Measurements from ENCODE around the gene HRCT1.
A peak's percentile ranks its signal among the peaks of the same experiment; 100 is the strongest.
"Not testable (repeated sequence)": the region's sequence is repeated elsewhere in the genome, so short reads cannot be mapped to it uniquely, and the experiment has no call there.

HRCT1 gene

DNA sequence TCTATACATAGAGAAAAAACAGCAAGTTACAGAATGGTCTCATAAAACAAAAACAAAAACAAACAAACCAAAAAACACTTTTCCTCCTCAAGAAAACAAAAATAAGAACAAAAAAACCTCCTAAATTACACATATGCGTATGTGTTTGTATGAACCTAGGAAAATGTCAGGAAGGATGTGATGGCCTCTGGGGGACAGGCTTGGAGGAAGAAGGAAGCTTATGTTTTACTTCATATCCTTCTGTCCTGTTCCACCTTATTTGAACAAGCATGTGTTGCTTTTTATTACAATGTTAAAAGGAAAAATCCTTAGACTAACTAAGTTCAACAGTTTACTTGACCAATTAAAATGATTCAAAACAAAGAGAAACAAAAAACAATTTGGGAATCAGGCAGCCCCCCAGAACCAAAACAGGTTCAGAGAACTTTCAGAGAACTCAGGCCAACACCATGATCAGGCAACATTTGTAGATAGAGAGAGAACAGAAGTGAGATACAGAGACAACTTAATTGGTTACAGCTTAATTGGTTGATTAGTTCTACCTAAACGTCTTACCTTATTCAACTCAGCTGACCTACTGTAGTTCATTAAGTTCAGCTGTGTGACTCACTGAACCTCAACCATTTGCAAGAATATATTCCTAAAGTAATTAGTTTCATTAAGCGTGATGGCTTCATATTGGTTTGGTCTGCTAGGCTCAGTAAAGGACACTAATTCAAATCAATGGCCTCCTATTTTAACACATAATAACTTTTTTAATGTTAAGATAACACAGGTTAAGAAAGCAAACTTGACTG is 13.4 kb downstream of the HRCT1 start:
- DNase-seq, result no peak

DNA sequence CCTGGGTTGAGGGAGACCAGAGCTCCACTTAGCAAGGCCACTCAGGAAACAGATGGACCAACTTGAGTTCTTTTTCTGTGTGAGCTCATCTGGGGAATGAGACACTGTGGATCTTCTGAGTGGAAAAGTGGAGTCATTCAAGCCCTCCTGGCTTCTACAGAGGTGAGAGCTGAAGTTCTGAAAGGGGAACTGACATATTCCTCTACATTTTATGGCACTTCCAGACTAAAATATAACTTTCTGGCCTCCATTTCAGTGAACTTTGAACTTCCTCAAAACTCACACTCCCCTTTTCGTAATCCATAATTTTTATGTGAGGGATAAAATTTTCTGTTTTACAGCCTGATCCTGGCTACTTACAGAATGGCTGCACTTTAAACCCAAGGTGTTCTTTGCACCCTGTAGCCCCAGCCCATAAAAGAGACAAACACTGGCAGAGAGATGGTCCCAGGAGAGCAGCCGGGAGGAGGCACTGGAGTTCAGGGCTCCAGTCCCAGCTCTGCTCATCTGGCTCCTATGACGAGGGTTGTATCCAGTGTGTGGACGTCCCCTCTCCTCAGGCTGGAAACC is 14.1 kb downstream of the HRCT1 start:
- DNase-seq, result no peak

DNA sequence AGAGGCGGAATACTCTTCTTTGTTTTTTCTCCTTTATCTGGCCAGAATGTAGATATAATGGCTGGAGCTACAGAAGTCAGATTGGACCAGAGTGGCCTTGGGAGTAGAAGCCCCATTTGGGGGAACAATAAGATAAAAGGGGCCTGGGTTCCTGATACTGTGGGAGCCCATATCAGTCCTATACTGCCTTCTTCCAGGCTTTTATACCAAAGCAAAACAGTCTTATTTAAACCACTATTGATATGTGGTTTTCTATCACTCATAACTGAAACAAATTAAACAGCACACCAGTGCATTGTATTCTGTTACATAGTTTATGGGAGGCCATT is 17.6 kb downstream of the HRCT1 start:
- DNase-seq, result no peak

DNA sequence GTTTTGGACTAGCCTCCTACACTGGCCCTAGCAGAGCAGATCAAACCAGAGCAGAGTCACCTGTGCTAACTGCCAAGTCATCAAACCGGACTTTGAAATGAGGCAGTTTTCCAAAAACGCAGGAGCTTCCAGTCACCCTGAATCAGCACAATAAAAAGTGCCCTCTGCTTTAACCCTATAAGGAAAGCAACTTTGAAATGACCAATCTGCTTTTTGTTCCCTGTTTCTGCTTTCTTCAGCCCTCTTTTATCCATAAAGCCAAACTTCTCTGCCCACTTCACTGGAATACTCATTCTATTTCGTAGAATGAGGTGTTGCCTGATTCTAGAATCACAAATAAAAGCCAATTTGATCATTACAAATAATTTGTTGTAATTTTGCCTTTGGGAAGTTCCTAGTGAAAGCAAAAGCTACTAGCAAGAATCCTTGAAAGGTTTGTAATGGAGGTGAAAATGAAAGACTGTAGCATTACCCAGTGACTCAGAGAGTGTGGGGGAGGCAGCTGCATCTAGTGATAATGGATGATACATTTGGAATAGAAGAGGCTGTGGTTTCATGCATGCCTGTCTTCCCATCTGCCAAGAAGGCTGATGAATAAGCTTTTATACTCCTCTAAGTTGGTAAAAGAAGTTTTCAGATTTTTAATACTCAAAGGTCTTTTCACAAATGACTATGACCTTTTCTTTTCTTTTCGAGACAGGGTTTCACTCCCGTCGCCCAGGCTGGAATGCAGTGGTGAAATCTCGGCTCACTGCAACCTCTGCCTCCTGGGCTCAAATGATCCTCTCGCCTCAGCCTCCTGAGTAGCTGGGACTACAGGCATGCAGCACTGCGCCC is 18.1 kb downstream of the HRCT1 start:
- peak; percentile 54 to 58 for DNase-seq

DNA sequence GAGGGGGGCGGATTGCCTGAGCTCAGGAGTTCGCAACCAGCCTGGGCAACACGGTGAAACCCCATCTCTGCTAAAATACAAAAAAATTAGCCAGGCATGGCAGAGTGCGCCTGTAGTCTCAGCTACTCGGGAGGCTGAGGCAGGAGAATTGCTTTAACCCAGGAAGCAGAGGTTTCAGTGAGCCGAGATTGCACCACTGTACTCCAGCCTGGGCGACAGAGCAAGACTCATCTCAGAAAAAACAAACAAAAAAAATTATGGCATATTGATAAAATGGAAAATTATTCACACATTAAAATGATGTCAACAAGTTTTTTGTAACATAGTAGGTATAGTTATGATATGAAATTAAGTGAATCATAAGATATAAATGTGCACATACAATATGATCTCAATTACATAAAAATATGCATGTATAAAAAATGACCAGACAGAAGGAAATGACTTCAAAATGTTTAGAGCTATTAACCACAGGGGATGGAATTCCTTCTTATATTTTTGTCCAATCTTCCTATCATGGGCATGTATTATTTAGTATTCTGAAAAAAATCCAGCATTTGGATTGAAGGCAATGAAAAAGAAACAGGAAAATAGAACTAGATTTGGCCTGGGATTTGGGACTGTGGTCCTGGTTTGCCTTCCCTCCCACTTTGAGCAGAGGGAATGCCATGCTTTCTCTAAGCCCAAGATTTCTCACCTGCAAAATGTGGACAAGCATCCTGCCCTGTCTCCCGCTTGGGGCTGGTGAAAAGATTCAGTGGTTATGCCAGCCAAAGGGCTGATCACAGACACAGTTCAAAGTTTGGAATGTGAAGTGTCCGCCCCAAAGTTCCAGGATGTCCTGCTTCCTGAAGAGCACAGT is 22.8 kb downstream of the HRCT1 start:
- no peak for DNase-seq

DNA sequence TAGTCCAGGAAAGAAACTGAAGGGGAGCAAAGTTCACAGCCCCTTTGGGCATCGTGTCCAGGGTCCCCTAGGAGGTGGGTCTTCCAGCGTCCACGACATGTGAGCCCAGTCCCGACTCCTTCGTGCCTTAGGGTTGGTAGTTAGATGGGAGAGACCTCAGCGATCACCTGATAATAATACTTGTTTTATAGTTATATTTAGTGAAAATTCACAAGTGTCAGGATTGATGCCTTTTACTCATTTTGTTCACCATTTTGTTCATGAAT is 23.4 kb downstream of the HRCT1 start:
- no peak for DNase-seq

DNA sequence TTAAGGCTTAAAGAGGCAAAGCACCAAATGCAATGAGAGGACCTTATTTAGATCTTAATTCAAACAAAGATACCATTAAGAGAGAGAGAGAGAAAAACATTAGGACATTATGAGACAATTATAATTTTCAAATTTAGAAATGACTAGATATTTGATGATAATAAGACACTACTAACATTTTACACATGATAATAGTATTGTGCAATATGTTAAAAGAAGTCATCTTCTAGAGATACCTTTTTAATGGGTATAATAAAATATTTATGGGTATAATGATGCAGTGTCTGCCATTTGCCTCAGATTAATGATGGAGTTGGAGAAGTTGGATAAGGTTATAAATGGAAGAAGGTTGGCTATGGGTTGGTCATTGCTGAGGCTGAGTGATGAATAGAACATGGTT is 24.5 kb downstream of the HRCT1 start:
- DNase-seq, result no peak

DNA sequence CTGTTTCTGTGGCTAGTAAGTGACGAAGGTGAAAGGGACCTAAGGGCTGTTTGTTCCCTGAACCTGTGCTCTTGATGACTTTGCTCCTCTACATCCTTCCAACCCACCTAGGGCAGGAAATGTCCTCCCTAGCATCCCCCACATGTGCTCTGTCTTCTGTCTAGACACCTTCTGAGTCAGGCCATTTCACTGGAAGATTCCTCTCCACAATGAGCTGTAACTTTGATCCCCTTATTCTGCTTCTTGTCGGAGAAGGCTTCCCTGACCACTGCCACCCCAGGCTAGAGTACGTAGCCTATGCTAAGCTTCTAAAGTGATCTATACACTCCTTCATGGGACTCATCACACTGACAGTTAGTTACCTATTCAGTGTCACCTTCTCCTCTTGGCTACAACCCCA is 25.0 kb downstream of the HRCT1 start:
- no peak for DNase-seq

DNA sequence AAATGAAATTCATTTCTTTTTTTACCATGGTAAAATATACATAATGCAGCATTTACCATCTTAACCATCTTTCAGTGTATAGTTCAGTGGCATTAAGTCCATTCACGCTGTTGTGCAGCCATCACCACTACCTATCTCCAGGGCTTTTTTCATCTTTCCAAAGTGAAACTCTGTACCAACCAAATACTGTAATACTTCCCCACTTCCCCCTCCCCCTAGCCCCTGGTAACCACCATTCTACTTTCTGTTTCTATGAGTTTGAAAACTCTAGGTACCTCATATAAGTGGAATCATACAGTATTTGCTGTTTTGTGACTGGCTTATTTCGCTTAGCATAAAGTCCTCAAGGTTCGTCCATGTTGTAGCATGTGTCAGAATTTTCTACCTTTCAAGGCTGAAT is 26.7 kb downstream of the HRCT1 start:
- no peak for DNase-seq

DNA sequence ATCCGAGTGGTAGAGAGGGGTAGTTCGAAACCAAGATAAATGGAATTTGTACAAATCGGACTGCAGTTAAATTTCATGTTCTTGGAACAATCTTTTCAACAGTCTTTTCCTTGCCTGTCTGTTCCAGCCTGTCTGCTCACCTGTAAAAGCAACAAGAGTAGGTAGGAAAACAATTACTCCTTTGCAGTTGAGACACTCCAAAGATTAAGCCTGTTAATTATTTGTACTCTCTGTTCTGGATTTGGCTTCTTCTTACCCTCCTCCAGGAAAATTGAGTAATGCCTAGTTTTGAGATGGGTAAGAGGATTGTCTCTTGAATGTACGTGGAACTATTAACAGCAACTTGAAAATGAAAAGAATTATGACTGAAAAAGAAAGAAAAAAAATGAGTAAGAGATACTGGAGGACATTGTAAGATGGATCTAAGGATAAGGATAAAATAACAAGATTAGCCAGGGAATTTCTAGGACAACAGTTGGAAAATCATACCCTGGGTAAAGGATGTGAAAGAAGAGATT is 27.6 kb downstream of the HRCT1 start:
- DNase-seq, result no peak

DNA sequence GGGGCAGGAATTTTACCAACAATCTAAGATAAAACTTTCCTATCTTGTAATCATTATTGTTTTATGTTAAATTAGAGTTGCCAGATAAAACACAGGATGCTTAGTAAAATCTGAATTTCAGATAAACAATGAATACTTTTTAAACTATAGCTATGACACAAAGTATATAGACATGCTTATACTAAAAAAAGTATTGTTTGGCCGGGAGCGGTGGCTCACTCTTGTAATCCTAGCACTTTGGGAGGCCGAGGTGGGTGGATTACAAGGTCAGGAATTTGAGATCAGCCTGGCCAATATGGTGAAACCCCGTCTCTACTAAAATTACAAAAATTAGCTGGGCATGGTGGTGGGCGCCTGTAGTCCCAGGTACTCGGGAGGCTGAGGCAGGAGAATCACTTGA is 28.1 kb downstream of the HRCT1 start:
- DNase-seq, result not testable (repeated sequence)

DNA sequence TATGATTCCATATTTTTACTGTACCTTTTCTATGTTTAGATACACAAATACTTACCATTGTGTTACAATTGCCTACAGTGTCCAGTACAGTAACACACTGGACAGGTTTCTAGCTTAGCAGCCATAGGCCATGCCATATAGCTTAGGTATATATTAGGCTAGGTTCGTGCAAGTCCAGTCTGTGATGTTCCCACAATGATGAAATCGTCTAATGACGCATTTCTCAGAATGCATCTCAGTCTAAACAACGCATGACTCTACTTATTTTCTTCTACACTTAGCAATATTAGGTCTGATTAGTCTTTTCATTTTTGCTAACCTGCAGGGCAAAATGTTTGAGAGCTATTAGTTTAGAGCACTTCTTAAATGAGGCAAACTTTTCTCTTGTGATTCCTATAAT is 29.3 kb downstream of the HRCT1 start:
- no peak for DNase-seq

DNA sequence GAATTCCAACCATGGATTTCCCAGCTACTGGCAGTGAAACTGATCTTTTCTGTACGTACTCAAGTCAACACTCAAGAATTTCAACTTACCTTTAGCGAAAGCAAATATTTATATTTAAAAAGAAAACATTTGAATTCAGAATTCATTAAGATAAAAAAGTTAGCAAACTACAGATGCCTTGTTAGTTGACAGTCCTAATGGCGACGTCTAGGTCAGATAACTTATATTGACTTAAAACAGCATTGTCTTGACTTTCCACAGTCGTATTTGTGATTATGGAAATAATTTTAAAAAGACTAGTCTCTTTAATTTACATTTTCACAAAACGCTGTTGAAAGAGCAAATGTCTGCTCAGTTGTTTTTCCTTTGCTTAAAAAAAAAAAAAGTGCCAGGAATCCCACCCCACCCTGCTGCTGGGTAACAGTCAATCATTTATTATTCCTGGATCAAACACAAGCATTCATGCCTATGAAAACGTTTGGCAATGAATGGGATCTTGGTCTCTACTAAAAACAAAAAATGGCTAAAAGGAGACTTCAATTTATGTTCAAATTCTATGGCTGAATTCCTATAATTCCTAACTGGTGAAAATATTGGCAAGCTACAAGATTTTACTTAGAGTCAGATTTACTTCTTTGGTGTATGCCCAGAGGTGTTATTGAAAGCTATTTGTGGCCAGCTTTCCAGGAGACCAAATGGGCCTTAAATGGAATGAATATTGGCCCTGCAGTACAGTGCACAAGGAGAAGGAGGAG is 29.9 kb downstream of the HRCT1 start:
- no peak for DNase-seq

DNA sequence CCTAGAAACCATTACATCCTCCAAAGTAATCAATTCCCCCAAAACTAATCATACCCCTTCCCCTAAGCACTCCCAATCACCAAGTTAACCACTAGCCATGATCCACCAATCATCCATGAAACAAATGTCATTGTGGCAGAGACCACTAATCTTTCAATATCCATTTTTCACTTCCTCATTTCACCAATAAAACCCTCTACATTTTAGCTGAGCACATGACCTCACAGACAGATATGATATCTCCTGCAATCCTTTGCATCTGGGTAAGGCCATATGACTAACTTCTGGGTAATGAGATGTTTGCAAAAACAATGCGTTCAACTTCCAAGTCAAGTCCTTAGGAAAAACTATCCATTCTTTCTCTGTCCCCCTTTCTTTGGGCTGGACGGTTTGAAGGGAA is 31.2 kb downstream of the HRCT1 start:
- no peak for DNase-seq

DNA sequence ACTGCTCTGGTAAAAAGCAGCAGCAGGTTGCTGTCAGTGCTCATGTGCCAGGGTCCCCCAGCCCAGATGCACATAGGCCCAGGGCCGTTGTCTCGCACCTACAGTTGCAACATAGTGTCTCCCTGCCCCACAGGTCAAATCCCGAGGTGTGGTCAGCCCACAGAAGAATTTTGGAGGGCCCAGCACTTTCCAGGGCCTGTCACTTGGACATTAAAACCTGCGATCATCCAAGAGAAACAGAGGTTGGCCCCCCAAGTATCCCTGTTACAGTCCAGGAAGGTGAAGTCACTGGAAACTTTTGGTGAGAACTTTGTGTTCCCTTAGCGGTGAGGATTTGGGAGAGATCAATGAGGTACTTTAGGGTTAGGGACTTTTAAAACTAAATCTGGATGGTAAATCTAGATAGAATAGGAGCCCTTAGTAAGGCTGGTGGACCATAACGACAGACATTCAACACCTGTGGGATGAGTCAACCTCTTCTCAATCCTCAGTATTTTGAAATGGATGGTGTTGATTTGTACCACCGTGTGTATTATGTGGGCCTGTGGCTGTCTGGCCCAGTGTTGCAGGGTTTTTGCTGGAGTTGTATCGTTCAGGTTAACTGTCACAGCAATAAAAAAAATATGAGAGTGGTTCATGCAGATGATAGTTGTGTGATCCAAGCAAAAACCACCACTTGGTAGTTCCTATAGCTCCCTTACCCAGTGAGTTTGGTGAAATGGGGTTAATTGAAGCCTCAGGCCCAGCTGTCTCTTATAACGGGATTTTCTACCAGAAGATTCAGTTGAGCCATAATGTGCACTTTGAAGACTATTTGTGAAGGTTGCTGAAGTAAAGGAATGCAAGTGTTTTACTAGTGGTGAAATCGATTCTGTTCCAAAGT is 32.7 kb downstream of the HRCT1 start:
- DNase-seq, result no peak

DNA sequence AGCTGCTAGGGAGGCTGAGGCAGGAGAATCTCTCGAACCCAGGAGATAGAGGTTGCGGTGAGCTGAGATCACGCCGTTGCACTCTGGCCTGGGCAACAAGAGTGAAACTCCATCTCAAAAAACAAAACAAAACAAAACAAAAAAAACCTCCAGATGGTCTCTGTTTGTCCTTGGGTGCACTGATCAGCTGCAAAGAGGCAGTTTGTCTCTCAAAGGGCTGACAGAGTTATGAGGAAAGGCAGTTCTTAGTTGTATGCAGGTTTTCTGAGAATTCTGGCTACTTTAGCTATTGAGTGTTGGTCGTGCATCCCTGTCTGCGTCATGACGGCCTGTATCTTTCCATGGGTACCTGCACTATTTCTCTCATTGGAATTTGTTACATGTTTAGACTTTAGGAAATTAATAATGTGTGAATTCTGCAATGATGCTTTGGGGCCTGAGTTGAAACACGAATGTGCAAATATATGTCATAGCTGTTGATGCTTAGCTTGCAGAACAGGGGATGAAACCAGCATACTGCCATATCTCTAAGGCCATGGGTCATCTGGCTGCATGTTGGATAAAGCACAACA is 33.8 kb downstream of the HRCT1 start:
- no peak for DNase-seq

DNA sequence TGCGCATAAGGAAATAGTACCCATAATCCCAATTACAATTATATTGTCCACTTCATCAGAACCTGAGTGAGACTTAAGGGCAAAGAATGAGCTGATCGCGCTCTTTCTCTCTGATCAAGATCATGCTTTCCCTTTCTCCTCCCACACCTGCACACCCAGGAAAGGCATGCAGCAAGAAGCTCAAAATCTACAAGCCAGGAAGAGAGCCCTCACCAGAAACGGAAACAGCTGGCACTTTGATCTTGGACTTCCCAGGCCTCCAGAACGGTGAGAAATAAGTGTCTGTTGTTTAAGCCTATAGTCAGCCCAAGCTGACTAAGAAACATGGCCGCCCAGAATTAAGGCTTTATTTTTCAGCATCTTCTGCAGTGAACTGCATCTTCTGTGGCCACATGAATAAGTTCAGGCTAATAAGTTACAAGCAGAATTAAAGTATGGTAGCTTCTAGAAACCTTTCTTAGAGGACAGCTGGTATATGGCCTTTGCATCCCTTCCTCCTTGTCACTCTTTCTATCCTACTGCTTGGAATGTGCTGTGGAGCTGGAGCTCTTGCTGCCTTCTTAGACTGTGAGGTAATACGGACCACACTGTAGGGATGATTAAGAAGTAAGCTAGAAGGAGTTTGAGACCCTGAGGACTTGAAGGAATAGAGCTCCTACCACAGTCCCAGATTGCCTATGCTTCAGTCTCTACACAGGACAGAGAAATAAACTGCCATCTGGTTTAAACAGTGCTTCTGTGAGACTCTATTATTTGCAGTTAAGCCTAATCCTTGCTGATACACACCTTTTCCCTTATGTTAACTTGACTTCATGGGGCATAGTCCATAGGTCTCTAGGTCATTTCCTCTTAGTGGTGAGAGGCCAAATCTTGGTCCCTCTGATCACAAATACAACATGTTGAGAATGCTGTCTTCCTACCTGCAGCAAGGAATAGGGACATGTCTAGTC is 34.7 kb downstream of the HRCT1 start:
- no peak for DNase-seq

DNA sequence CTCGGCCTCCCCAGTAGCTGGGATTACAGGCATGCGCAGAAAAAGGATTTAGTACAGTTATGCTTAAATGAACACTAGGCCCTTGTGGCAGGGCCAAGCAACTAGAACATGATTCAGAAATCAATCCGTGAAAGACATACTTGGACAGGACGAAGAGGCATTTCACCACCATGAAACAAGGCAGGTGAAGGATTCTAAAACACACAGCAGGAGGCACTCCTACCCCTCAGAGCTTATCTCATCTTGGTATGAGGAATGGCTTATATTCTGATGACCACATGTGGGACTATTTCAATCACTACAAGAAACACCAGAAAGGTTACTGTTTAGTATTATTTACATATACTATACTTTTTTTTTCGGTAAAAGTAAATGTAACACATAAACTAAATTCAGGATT is 36.3 kb downstream of the HRCT1 start:
- no peak for DNase-seq

DNA sequence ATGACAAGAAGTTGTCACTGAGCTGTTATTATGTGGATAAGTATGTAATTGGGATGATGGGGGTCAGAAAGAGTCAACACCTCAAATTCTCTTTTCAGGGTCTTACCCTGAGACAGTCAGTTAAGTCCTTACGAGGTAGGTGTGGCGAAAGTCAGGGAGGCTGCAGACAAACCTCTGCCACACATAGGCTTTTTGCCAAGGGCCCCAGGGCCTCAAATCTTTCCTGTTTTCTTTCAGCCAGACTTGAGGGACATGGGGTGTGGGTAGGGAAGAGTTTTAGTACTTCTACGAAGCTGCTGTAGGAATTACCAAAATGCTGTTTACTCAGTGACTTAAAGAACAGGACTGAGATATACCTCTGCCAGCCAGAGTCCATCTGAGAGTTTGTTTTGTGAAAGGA is 38.2 kb downstream of the HRCT1 start:
- no peak for DNase-seq

DNA sequence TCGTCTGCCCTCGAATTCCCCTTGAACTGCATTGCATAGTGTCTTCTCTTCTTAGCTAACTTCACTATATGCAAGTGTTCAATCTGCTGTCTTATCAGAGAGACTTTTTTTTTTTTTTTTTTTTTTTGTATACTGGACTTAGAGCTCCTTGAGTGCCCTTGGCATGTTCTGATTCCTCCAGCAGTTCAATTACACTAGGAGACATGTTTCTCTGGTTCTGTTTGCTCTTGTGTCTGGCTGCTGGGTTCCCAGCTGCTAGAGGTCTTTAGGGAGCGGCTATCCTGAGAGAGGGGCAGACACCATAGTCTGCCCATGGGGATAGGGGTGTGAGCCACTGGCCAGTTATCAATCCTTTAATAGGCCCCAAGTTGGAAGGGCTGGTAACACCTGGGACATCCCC is 38.8 kb downstream of the HRCT1 start:
- DNase-seq, result no peak

All from stimulated activated CD4-positive, alpha-beta T cell treated with anti-CD3 and anti-CD28 coated beads, Interleukin-2, amount 100 ng/mL, for 24 hours (primary cell).